NCI-H526 treated with DMSO at 0.1 percent for 48 hours (cell line): ENCODE data around the gene PHF19.

Source experiments
- DNase-seq: peaks from one replicate; lab custom pipeline; 2025; lab: John Stamatoyannopoulos, UW

The PHF19 gene

GRCh38 chr9:120852240-120853010 is 24.6 kb downstream of the PHF19 start:
- DNase-seq: no peak

DNA sequence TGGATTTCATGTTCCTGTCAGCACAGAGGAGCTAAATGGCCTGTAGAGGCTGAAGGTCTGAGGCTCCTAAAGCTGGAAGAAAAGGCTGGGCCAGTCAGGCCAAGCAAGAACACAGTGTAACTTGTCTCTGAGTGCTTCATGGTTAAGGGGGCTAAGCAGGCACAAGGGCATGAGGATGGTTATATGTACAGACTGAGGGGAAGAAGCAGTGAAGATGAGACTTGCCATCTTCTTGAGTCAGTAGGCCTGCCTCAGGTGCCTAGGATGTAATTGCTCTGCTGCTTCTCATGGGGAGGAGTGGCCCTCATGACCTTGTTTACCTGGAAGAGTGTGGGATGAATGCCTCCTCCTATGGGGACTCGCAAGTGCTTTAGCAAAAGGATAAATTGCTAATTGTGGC is 25.5 kb downstream of the PHF19 start:
- DNase-seq: no peak

DNA sequence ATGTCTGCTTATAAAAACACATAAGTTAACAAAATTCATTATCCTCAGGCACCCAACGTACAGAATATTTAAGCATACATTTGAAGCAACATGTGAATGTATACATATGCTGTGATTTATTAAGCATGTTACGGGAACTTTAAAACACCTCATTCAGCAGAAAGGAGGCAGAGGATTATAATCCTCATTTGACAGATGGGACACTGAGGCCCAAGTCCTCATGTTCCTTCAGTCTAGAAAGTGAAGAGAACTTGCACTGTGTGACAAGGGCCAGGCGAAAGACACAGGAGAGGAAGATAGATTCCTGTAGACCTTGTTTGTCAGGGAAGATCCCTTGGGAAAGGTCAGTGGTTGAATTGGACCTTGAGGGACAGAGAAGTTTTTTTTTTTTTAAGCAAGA is 26.7 kb downstream of the PHF19 start:
- DNase-seq: no peak

DNA sequence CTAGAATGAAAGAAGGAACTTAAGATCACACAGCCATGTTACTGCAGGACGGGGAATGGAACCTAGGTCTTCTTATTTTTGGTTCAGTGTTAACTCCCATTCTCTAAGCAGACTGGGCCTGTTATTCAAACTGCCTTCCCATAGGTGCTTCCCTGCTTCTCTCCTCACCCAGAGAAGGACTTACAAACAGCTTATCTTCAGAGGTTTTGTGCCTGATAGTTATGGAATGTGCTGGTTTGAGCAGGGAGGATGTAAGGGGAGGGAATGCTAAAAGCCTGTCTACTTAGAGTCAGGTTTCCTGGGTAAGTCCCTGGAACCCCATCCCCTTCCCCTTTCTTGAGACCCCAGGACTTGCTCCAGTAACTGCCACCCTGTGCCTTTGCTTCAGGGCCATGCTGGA is 30.1 kb downstream of the PHF19 start:
- no peak for DNase-seq

GRCh38 chr9:120846251-120846889 is 30.6 kb downstream of the PHF19 start:
- DNase-seq: no peak

DNA sequence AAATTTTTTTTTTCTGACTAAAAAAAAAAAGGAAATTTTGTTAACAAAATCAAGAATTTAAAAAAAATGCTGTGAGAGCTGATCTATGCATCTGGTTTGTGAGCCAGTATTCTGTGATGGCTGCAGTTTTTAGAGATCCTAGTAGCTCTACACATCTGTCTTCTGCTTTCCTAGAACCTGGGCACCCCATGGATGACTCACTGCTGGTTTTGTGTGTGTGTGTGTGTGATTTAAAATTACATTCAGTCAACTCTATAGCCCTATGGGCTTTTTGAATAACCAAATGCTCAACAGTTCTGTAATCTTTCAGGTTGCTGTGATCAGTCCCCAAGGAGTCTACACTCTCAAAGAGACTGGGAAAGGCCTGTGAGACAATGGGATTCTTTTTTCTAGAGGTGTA is 31.7 kb downstream of the PHF19 start:
- DNase-seq: no peak

DNA sequence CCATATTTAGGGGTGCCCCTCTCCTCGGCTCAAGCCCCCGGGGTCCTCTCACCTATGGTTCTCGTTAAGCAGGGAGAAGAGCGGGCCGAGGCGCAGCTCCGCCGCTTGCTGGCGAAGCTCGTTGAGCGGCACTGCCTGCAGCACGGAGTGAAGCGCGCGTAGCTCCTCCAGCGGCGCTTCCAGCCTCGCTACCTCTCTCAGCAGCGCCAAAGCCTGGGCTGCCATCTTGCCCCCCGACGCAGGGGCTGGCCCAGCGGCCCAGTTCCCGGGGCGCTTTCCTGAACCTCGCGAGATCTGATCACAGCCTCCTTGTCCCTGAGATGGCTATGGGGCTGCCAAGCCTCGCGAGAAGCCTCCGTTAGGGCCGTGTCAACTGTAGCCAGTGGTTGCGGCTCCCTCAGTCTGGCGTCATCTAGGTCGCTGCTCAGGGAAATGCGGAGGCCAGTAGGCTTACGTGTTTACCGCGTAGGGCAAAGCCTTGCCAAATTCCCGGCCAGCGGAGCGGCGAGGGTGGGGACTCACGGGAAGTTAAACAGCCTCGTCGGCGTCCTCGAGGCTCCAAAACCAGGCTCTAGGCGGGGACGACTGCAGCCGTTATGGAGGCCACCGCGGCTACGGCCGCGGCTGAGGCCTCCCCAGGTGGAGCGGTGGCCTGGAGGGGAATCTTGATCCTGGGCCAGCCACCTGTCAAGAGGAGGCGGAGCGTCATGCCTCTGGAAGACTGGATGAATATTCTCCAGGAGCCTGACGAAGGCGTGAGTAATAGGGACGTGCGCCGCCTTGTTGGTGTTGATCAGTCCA is 34.1 kb downstream of the PHF19 start, which contains the start of gene PSMD5:
Gene PSMD5, minus strand, starts transcription at position 238 of the 801 bp plus-strand sequence. Its CDS starts 13 bp downstream, at position 225.
- peak; percentile 90 for DNase-seq

DNA sequence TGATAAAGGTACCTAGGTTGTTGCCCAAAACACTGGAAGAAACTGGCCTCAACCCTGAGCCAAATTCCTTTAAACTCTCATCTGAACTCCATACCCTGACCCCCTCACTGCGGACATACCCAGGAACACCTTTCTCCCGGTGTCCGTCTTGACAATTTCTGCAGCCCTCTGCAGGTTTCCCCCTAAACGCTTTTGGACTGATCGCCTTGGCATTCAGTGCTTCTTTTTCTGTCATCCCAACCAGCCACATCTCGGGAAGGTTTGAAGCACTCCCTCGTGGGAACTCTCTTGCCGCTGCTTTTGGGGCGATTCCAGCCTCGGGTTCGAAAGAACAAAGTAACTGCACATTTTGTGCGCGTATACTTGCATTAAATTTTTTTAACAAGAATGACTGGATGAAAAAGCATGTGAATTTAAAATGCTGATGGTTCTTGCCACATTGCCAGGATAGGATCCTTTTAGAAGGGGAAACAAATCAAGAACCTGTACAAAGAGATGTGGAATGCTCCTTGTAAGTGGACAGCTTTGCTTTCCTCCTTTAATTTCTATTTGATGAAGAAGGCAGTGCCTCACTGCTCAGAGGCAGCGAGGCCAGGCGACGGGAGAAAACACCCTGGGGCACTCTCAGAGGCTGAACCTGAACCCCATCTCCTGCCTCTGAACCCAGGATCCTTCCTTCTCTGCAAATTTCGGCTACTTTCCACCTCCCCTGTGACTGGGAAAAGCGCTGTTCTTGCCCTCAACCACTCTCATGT is 34.9 kb downstream of the PHF19 start:
- no peak for DNase-seq

DNA sequence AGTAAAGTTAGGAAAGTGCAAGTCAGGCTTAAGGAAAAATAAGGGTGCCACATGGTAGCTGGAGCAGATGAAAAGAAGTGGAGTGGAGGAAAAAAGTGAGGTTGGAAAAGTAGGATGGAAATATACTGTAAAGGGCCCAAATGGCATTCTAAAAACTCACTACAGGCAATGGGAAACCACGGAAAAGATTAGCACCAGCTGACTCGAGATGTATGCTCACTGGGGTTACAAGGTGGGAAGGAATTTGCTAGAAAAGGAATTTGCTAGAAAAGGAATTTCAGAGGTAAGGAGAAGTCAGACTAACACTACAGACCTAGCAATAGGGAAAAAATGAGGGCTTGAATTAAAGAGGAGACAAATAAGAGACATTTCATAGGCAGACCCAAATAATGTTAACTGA is 37.8 kb downstream of the PHF19 start:
- DNase-seq: no peak

DNA sequence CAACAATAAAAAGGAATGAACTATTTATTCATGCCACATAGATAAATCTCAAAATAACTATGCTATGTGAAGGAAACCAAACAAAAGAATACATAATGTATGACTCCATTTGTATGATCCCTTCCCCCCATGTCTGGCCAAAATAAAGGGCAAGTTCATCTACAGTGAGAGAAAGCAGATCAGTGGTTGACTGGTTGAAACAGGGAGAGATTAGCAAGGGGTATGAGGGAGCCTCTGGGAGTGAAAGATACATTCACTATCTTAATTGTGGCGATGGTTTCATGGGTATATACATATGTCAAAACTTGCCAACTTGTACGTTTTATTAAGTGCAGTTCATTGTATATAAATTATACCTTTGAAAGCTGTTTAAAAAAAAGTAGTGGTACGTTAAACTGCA is 39.1 kb downstream of the PHF19 start:
- no peak for DNase-seq

DNA sequence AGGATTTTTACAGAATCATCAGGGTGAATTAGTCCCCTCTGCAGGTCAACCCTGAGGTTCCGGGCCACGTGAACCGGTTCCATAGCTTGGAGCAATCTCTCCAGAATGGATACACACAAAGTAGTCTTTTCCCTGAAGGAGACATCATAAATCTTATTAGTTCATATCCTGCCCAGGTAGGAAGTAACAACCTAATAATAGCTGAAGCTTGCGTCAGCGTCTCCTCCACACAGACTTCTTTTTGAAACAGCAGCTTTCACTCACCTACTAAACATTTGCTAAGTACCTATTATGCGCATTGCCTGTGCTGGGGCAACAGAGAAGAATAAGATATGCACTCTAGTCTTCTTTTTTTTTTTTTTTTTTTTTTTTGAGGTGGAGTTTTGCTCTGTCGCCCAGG is 43.7 kb downstream of the PHF19 start:
- DNase-seq: no peak

GRCh38 chr9:120832807-120833206 is 44.2 kb downstream of the PHF19 start:
- no peak for DNase-seq

DNA sequence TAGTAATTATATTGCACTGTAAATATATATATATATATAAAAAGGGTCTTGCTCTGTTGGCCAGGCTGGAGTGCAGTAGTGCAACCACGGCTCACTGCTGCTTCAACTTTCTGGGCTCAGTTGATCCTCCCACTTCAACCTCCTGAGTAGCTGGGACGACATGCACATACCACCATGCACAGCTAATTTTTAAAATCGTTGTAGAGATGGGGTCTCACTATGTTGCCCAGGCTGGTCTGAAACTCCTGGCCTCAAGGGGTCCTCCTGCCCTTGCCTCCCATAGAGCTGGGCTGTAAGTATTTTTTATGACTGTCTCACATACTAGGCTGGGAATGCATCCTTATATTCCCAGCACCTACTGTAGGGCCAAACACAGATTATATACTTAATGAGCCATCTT is 46.1 kb downstream of the PHF19 start:
- DNase-seq: no peak

DNA sequence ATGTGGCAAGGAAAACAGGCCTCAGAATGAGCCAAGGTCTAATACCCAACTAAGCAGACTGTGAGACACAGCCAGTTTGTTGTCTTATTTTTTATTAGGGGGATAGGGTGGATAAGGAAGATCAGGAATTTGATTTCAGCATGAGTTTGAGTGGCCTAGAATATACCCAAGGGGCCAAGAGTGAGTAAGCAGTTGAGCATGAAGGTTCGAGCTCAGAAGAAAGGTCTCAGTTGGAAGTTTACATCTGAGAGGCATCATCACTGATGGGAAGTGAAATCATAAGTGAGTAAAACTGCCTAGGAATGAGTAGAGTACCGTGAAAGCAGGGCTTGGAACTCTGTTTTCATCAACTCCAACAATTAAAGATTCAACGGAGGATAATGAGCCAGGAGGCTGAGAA is 46.8 kb downstream of the PHF19 start:
- DNase-seq: no peak

DNA sequence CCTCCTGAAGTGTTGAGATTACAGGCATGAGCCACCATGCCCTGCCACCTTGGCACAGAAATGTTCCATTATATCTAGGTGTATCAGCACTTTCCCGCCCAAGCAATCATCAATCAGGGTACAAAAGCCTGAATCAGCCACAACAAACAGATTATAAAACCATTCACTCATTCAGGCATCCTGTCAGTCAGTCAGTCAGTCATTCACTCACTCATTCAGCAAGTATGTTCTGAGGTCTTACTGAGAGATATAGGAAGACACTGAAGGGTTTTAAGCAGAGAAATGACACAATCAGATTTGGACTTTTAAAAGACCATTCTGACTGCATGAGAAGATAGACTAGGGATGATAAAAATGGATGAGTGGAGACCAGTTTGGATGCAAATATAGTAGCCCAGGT is 47.3 kb downstream of the PHF19 start:
- DNase-seq: no peak

DNA sequence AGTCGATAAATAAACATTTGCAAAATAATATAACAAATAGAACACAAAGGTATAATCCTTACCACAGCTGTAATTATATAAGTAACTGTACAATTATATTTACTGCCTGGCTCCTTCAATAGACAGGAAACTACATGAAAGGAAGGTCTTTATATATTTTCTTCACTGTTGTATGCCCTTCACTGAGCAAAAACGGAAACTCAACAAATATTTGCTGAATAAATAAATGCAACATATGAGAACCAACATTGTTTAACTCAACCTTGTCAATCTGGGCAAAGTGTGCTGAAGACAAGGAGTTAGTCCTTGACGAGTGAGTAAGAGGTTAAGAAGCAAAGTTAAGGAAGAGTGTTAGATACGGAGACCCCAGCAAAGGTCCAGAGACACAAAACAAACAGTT is 56.9 kb downstream of the PHF19 start:
- no peak for DNase-seq

- no peak for DNase-seq
Measured at GRCh38 chr9:120818595-120818994, 58.4 kb downstream of the PHF19 start.

GRCh38 chr9:120815075-120815474 is 61.9 kb downstream of the PHF19 start:
- no peak for DNase-seq

GRCh38 chr9:120808931-120809330 is 68.1 kb downstream of the PHF19 start:
- no peak for DNase-seq

DNA sequence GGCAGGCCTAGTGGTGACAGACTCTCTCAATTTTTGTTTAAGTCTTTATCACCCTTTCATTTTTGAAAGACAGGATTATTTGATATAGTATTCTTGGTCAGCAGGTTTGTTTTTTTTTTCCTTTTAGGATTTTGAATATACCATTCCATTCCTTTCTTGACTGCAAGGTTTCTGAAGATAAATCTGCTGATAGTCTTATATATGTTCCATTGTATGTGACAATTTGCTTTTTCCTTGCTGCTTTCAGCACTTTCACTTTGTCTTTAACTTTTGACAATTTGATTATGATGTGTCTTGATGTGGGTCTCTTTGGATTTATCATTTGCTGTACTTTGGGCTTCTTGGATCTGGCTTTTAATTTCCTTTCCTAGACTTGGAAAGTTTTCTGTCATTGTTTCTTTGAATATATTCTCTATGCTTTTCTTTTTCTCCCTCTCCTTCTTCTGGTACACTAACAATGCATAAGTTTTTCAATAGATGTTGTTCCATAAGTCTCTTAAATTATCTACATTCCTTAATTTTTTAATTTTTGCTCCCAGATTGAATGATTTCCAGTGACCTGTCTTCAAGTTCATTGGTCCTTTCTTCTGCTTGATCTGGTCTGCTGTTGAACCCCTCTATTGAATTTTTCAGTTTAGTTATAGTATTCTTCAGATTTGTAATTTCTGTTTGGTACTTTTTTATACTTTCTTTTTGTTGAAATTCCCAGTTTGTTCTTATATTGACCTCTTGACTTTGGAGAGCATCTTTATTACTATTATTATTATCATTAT is 69.2 kb downstream of the PHF19 start:
- no peak for DNase-seq
